Measurements from ENCODE around the gene INPP4A. TPM values are rescaled to one million over a fixed set of nuclear protein-coding genes. Genes with fewer than 3 reads are reported as not detected.

The INPP4A gene
- total and polyA plus RNA-seq, 8 donors: 1.5 to 65.3 (median 12.2) TPM

DNA sequence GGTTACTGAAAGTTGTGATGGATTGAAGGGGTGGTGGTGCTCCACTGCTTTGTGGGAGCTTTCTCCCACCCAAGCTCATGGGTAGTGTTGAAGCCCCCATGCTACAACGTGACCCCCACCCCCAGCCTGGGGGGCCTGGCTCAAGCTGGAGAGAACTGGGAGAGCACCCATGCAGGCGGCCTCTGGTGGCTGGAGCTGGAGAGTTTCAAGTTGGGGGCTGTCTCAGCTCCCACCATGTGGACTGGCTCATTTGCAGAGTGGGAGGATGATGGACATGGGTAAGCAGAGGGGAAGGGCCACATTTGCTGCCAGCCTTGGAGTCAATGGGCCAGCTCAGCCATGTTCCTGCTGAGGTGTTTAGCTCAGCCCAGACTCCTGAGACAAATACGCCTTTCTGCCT, 62.8 kb downstream of the INPP4A start:
- no peaks in the 10 kb centered on the region for H3K27me3 ChIP-seq
- H3K4me3 ChIP-seq: no peak overlapping the region
- peaks cover 0 to 4% (median 0%) of the 10 kb centered on the region in 4 donors for H3K36me3 ChIP-seq
- DNase-seq: no peak
- no peak for TF ChIP-seq POLR2AphosphoS5 (IDR thresholded peaks at IDR 0.05)
- TF ChIP-seq POLR2A (IDR thresholded peaks at IDR 0.05): no peak
- TF ChIP-seq, protein P1, sequence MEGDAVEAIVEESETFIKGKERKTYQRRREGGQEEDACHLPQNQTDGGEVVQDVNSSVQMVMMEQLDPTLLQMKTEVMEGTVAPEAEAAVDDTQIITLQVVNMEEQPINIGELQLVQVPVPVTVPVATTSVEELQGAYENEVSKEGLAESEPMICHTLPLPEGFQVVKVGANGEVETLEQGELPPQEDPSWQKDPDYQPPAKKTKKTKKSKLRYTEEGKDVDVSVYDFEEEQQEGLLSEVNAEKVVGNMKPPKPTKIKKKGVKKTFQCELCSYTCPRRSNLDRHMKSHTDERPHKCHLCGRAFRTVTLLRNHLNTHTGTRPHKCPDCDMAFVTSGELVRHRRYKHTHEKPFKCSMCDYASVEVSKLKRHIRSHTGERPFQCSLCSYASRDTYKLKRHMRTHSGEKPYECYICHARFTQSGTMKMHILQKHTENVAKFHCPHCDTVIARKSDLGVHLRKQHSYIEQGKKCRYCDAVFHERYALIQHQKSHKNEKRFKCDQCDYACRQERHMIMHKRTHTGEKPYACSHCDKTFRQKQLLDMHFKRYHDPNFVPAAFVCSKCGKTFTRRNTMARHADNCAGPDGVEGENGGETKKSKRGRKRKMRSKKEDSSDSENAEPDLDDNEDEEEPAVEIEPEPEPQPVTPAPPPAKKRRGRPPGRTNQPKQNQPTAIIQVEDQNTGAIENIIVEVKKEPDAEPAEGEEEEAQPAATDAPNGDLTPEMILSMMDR (IDR thresholded peaks at IDR 0.05): no peak
- no peak for TF ChIP-seq EP300 (IDR thresholded peaks at IDR 0.05)
- intact Hi-C loops (cut with DNase I; ENCODE audit: low total_unique reads): no loop called here
- peak overlapping the region in 4 of 5 donors; percentile 32 to 80 (median 68) for H3K27ac ChIP-seq
- WGBS, 5 donors: 70 to 95% (median 90%) methylated on average over 2 to 3 of the region's 3 CpGs
- H3K4me1 ChIP-seq: peaks cover 16 to 72% (median 40%) of the 10 kb centered on the region in 4 donors
- no peaks in the 10 kb centered on the region for H3K9me3 ChIP-seq

DNA sequence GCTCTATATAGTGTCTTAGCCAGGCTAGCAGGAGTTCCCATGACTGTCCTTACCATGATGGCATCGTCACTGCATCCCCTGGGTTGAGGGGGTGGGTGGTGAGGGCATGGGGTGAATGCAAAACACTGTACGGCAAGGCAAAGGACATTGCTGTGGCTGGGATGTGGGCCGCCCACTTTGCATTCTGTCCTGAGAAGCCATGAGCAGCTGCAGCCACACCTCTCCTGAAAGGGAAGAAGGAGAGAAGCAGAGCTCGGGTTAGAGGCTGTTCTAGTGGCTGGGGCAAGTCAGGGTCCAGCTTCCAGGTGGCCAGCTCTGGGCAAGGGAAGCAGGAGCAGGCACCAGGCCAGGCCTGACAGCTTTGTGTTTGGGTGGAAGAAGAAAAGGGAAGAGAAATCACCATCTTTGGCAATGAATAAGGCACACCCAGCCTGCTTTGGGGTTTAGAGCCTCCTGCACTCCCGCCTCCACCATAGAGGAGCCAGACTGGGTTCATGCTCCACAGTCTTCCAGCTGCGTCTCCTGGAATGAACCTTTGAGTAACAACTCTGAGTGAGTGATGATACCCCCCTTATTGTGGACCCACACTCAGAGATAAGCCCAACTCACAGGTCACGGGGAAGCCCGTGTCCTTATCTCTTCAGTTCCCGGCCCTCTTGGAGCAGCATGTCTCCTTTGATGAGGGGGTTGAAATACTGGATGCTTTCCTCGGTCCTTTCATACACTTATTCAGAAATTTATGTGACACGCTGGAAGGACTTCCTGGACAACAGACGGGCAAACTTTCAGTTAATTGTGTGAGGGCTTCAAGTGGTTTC, 63.4 kb downstream of the INPP4A start:
- H3K4me1 ChIP-seq: peaks cover 16 to 66% (median 36%) of the 10 kb centered on the region in 4 donors
- DNase-seq: peak in 1 of 2 donors; percentile 27

DNA sequence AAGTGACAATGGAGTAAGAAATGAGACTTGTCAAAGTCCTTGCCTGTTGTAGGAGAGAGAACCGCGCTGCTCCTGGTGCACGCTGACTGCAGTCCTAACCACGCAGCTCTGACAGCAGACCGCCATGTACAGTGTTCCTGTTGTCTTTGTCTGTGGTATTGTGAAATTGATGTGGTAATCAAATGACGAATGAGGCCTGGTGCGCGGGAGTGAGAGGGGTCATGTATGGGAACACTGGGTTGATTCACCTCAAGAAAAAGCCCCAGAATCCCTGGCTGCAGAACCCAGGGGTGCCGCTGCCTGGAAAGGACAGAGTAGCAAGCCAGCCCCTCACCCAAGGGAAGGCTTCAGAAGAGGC, 64.0 kb downstream of the INPP4A start:
- TF ChIP-seq, protein P1 (IDR thresholded peaks at IDR 0.05): no peak
- TF ChIP-seq POLR2A (IDR thresholded peaks at IDR 0.05): no peak
- peak; percentile 43 to 67 (median 50) for TF ChIP-seq POLR2AphosphoS5 (IDR thresholded peaks at IDR 0.05)
- TF ChIP-seq EP300 (IDR thresholded peaks at IDR 0.05): no peak
- no peaks in the 10 kb centered on the region for H3K9me3 ChIP-seq
- peak overlapping the region in 4 of 5 donors; percentile 32 to 80 (median 68) for H3K27ac ChIP-seq
- WGBS, 5 donors: 75 to 80% (median 77%) methylated on average over 9 of the region's 9 CpGs
- H3K4me3 ChIP-seq: no peak overlapping the region
- intact Hi-C loops (cut with DNase I; ENCODE audit: low total_unique reads): no loop called here
- peaks cover 16 to 61% (median 33%) of the 10 kb centered on the region in 4 donors for H3K4me1 ChIP-seq
- H3K27me3 ChIP-seq: no peaks in the 10 kb centered on the region
- peaks cover 0 to 4% (median 0%) of the 10 kb centered on the region in 4 donors for H3K36me3 ChIP-seq
- peak; percentile 41 to 53 for DNase-seq

More for the DNA sequence above, 63.4 kb downstream of the INPP4A start:
- WGBS, 5 donors: 73 to 82% (median 78%) methylated on average over 11 to 12 of the region's 12 CpGs
- Histone ChIP-seq H3K36me3 (peaks cover 0 to 4% (median 0%) of the 10 kb centered on the region in 4 donors), H3K9me3 (no peaks in the 10 kb centered on the region), H3K4me3 (no peak overlapping the region), H3K27ac (peak overlapping the region in 4 of 5 donors; percentile 32 to 80 (median 68)), H3K27me3 (no peaks in the 10 kb centered on the region)
- intact Hi-C loops (cut with DNase I; ENCODE audit: low total_unique reads): no loop called here
- no peak for TF ChIP-seq POLR2A (IDR thresholded peaks at IDR 0.05)
- TF ChIP-seq, protein P1 (IDR thresholded peaks at IDR 0.05): no peak

DNA sequence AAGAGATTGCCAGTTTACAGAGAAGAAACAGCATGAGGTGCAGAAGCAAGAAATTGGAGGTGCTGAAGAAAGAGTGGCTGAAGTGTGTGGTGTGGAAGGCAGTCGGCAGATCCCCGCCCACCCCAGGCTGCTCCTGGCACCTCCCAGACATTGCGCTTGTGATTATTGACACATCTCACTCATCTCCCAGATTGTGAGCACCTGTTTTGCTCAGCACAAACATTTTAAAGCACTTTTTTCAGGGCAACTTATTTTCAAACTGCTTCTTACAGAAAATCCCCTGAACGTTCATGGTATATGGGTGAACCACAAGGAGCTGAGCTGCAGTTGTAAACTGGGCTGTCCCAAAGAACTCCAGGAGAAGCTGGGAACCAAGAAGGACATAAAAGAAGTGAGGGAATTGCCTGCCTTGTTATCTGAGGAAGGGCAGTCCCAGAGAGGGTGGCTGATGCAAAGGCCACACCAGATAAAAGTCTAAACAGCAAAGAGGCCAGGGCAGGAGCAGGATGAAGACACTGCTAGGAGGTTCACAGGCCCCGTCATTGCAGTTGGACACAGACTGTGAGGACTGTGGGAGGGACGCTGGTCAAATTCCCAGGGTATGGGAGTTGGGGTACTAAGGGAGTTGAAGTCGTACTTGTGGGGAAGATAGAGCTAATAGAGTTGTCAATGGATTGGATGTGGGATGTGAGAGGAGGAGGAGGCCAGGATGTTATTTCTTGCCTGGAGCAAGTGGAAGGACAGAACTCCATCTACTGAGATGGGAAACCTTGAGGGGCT, 65.1 kb downstream of the INPP4A start:
- DNase-seq: no peak
- Histone ChIP-seq H3K36me3 (peaks cover 0 to 4% (median 0%) of the 10 kb centered on the region in 4 donors), H3K4me1 (peaks cover 14 to 57% (median 26%) of the 10 kb centered on the region in 4 donors), H3K4me3 (no peak overlapping the region), H3K27ac (peak overlapping the region in 1 of 5 donors; percentile 68), H3K9me3 (no peaks in the 10 kb centered on the region), H3K27me3 (no peaks in the 10 kb centered on the region)
- 91 to 97% (median 95%) methylated on average over 7 of the region's 7 CpGs for WGBS, 5 donors
- TF ChIP-seq POLR2AphosphoS5 (IDR thresholded peaks at IDR 0.05) (no peak), POLR2A (IDR thresholded peaks at IDR 0.05) (no peak), EP300 (IDR thresholded peaks at IDR 0.05) (no peak)
- TF ChIP-seq, protein P1 (IDR thresholded peaks at IDR 0.05): no peak
- intact Hi-C loops (cut with DNase I; ENCODE audit: low total_unique reads): no loop called here
